ENCODE data around the gene SERPINB6.
"Not testable (repeated sequence)": the region's sequence is repeated elsewhere in the genome, so short reads cannot be mapped to it uniquely, and the experiment has no call there.

Gene SERPINB6

GRCh38 chr6:2977290-2977689 is 5.9 kb upstream of the SERPINB6 start:
- TF ChIP-seq CTCF (IDR thresholded peaks at IDR 0.05; ENCODE audit: low read depth, low read length): no peak
- no peak overlapping the region for H3K4me3 ChIP-seq (replicated peaks in 1 of 2; ENCODE audit: low read depth in 2 of 2, low read length in 2 of 2)
- DNase-seq (ENCODE audit: low read depth in 2 of 2): no peak

GRCh38 chr6:2976571-2977085 is 5.3 kb upstream of the SERPINB6 start:
- peak; percentile 30 to 86 for DNase-seq (ENCODE audit: low read depth in 2 of 2)
- H3K4me3 ChIP-seq (replicated peaks in 1 of 2; ENCODE audit: low read depth in 2 of 2, low read length in 2 of 2): no peak overlapping the region
- no peak for TF ChIP-seq CTCF (IDR thresholded peaks at IDR 0.05; ENCODE audit: low read depth, low read length)

- no peak for TF ChIP-seq CTCF (IDR thresholded peaks at IDR 0.05; ENCODE audit: low read depth, low read length)
- no peak for DNase-seq (ENCODE audit: low read depth in 2 of 2)
- H3K4me3 ChIP-seq (replicated peaks in 1 of 2; ENCODE audit: low read depth in 2 of 2, low read length in 2 of 2): no peak overlapping the region
These were observed 4.7 kb upstream of the SERPINB6 start for GRCh38 chr6:2976060-2976459.

- no peak overlapping the region for H3K4me3 ChIP-seq (replicated peaks in 1 of 2; ENCODE audit: low read depth in 2 of 2, low read length in 2 of 2)
- no peak for TF ChIP-seq CTCF (IDR thresholded peaks at IDR 0.05; ENCODE audit: low read depth, low read length)
- no peak for DNase-seq (ENCODE audit: low read depth in 2 of 2)
These were observed 2.3 kb upstream of the SERPINB6 start for GRCh38 chr6:2973676-2974075.

- H3K4me3 ChIP-seq (replicated peaks in 1 of 2; ENCODE audit: low read depth in 2 of 2, low read length in 2 of 2); DNase-seq (ENCODE audit: low read depth in 2 of 2): not testable (repeated sequence)
These were observed 1.8 kb upstream of the SERPINB6 start for GRCh38 chr6:2973180-2973579.

GRCh38 chr6:2972685-2973084 is 1.3 kb upstream of the SERPINB6 start:
- DNase-seq (ENCODE audit: low read depth in 2 of 2); H3K4me3 ChIP-seq (replicated peaks in 1 of 2; ENCODE audit: low read depth in 2 of 2, low read length in 2 of 2): not testable (repeated sequence)

GRCh38 chr6:2972219-2972487 is 786 bp upstream of the SERPINB6 start:
- H3K4me3 ChIP-seq (replicated peaks in 1 of 2; ENCODE audit: low read depth in 2 of 2, low read length in 2 of 2): peak overlapping the region; percentile 53 to 60
- DNase-seq (ENCODE audit: low read depth in 2 of 2): not testable (repeated sequence)

- peak overlapping the region; percentile 53 to 60 for H3K4me3 ChIP-seq (replicated peaks in 1 of 2; ENCODE audit: low read depth in 2 of 2, low read length in 2 of 2)
- TF ChIP-seq CTCF (IDR thresholded peaks at IDR 0.05; ENCODE audit: low read depth, low read length): no peak
- peak; percentile 49 to 54 for DNase-seq (ENCODE audit: low read depth in 2 of 2)
These were observed 481 bp downstream of the SERPINB6 start for GRCh38 chr6:2970753-2971419.

Data from cardiac fibroblast (primary cell).